CD14-positive monocyte (primary cell): ENCODE measurements around the gene PLD1. TPM values are rescaled to one million over a fixed set of nuclear protein-coding genes. Genes with fewer than 3 reads are reported as not detected.

Source experiments
- DNase-seq, 3 donors: peaks; one replicate each; pipeline ENCODE4 v3.0.0-alpha.2; 2011 to 2022
- H2AFZ ChIP-seq: 2 replicates; pipeline ENCODE4 v1.6.0; 2012; ENCODE audit warnings: mild to moderate bottlenecking, low read depth, low read length, inconsistent platforms; ENCODE audit not compliant: insufficient read depth, poor library complexity, severe bottlenecking
- H3K27ac ChIP-seq, 2 donors: 1 replicate in 1 of 2; 2 replicates in 1 of 2; pipeline ENCODE4 v1.5.1; 2012 to 2013; ENCODE audit warnings: low read length in 2 of 2, control low read depth in 1 of 2, inconsistent platforms in 1 of 2, low read depth in 1 of 2, mild to moderate bottlenecking in 1 of 2
- H3K27me3 ChIP-seq, 2 donors: one replicate each; pipeline versions ENCODE4 v1.6.0 to v1.6.1; 2011 to 2013; ENCODE audit warnings: low read length in 2 of 2; ENCODE audit not compliant: control insufficient read depth in 2 of 2, insufficient read depth in 2 of 2
- H3K36me3 ChIP-seq, 2 donors: replicated peaks in 1 of 2; 1 replicate in 1 of 2; 2 replicates in 1 of 2; pipeline versions ENCODE4 v1.5.1 to v1.6.1; 2012 to 2013; ENCODE audit warnings: low read length in 2 of 2, control low read depth in 1 of 2, inconsistent platforms in 1 of 2, mild to moderate bottlenecking in 1 of 2; ENCODE audit not compliant: insufficient read depth in 2 of 2, control insufficient read depth in 1 of 2
- H3K4me1 ChIP-seq, 2 donors: 1 replicate in 1 of 2; 2 replicates in 1 of 2; pipeline versions ENCODE4 v1.5.1 to v1.6.1; 2012 to 2013; ENCODE audit warnings: low read length in 2 of 2, control low read depth in 1 of 2, inconsistent platforms in 1 of 2, mild to moderate bottlenecking in 1 of 2, moderate library complexity in 1 of 2; ENCODE audit not compliant: insufficient read depth in 2 of 2, control insufficient read depth in 1 of 2
- H3K4me2 ChIP-seq: replicated peaks from 2 replicates; pipeline ENCODE3; 2012; ENCODE audit warnings: low read length, moderate library complexity, mild to moderate bottlenecking; ENCODE audit not compliant: poor library complexity, severe bottlenecking; ENCODE audit errors: extremely low read depth
- H3K4me3 ChIP-seq, 3 experiments: fragments of 200-600 bp in 1 of 3; sonication (generic) in 1 of 3; replicated peaks in 1 of 3; 1 replicate in 2 of 3; 2 replicates in 1 of 3; pipeline ENCODE4 v1.5.1; 2011 to 2013; ENCODE audit warnings: low read length in 3 of 3, mild to moderate bottlenecking in 3 of 3, control low read depth in 2 of 3, low read depth in 2 of 3, inconsistent platforms in 1 of 3, moderate library complexity in 1 of 3
- H3K79me2 ChIP-seq: 2 replicates; pipeline ENCODE4 v1.6.0; 2012; ENCODE audit warnings: mild to moderate bottlenecking, control low read depth, inconsistent platforms, low read length, moderate library complexity; ENCODE audit not compliant: insufficient read depth
- H3K9ac ChIP-seq: 2 replicates; pipeline ENCODE4 v1.6.0; 2017; ENCODE audit warnings: low read length, mild to moderate bottlenecking; ENCODE audit not compliant: insufficient read depth, poor library complexity, severe bottlenecking
- H3K9me3 ChIP-seq, 2 donors: replicated peaks in 1 of 2; 1 replicate in 1 of 2; 2 replicates in 1 of 2; pipeline versions ENCODE4 v1.5.1 to v1.6.1; 2012 to 2013; ENCODE audit warnings: low read length in 2 of 2, control low read depth in 1 of 2; ENCODE audit not compliant: control insufficient read depth in 1 of 2, insufficient read depth in 1 of 2
- H4K20me1 ChIP-seq: 2 replicates; pipeline ENCODE4 v1.6.0; 2012; ENCODE audit warnings: mild to moderate bottlenecking, low read length, control low read depth, moderate library complexity; ENCODE audit not compliant: insufficient read depth
- H3K27ac Mint-ChIP-seq, 7 donors: one replicate each; pipeline ENCODE4 v1.8.0; 2020; ENCODE audit warnings: mild to moderate bottlenecking in 7 of 7, mixed read lengths in 7 of 7, moderate library complexity in 6 of 7, inconsistent platforms in 2 of 7
- H3K27me3 Mint-ChIP-seq, 3 donors: one replicate each; pipeline ENCODE4 v1.8.0; 2021 to 2022; ENCODE audit warnings: low read depth in 3 of 3, mild to moderate bottlenecking in 3 of 3, mixed read lengths in 3 of 3, moderate library complexity in 3 of 3, inconsistent platforms in 1 of 3
- H3K36me3 Mint-ChIP-seq, 2 donors: one replicate each; pipeline ENCODE4 v1.8.0; 2020; ENCODE audit warnings: mixed read lengths in 2 of 2, inconsistent platforms in 1 of 2, mild to moderate bottlenecking in 1 of 2
- H3K4me1 Mint-ChIP-seq: one replicate; pipeline ENCODE4 v1.8.0; 2020; ENCODE audit warnings: mild to moderate bottlenecking, mixed read lengths
- H3K4me3 Mint-ChIP-seq, 2 donors: one replicate each; pipeline ENCODE4 v1.8.0; 2020; ENCODE audit warnings: mild to moderate bottlenecking in 2 of 2, mixed read lengths in 2 of 2, moderate library complexity in 1 of 2
- H3K9me3 Mint-ChIP-seq, 7 donors: one replicate each; pipeline ENCODE4 v1.8.0; 2020 to 2022; ENCODE audit warnings: mixed read lengths in 7 of 7, mild to moderate bottlenecking in 6 of 7, moderate library complexity in 6 of 7, inconsistent platforms in 2 of 7
- CTCF ChIP-seq: fragments of 200-600 bp; IDR thresholded peaks from one replicate; pipeline ENCODE4 v1.8.0; 2022; ENCODE audit warnings: antibody characterized with exemption, mild to moderate bottlenecking
- WGBS: methylation state at CpG from one replicate; pipeline ENCODE4 v1.1.5; 2013; ENCODE audit warnings: missing lambda C conversion rate; ENCODE audit not compliant: insufficient coverage; 5-methylcytosine and 5-hydroxymethylcytosine counted together
- intact Hi-C, 2 donors: fragments of 100-400 bp; cut with micrococcal nuclease; formaldehyde crosslinking; loops; one replicate each; pipeline versions ENCODE4 v1.15.0 to v1.15.1; 2023
- polyA plus RNA-seq, 3 donors: library from polyadenylated mRNA; depleted of rRNA in 1 of 3; unstranded in 2 of 3; stranded (reverse) in 1 of 3; fragments of 300-500 nt in 2 of 3; fragments of >200 nt in 1 of 3; fragmentation: Illumina TruSeq in 2 of 3; gene quantifications; 1 replicate in 2 of 3; 2 replicates in 1 of 3; pipeline ENCODE4 v1.2.3, GENCODE V29; 2012 to 2021

Gene PLD1
- polyA plus RNA-seq, 3 donors: 5.1 to 7.9 (median 5.8) TPM

DNA sequence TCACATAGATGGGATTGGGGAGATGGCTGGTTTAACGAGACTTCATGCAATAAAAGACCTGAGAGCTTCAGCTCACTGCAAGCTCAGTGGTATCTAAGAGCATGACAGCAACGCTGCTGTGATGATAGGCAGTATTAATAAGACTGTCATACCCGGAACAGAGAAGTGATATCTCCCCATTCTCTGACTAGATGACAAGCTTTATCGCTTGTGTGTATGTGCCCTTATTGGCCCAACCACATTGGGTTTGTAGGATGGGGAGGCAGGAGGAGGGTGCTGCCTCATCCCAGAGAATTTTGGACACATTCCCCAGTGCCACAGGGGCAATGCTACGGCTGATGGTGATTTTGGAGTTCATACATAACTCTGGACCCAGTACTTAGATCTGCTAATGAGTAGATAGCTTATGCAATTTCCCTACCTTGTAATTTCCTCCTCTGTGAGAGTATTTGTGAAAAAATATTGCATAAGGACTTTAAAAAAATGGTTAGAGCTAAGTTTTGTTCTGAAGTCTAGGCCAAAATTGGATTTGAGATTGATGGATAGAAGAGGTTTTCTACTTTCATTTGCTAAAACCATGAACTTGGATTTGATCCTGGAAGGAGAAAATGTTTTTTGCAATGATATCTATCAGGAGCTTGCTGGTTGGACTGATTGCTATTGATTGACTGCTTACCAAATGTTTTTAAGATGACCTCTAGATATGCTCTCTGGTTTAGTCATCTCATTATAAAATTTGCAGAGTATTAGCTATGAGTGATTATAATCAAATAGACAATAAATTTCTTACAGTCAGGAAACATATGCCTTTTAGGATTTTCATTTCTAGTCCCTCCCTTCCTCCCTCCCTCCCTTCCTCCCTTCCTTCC, 18.9 kb upstream of the PLD1 start:
- no peaks in the 10 kb centered on the region for H3K36me3 ChIP-seq
- H3K4me1 ChIP-seq: peaks cover 45 to 52% of the 10 kb centered on the region in 2 donors
- no peaks in the 10 kb centered on the region for H4K20me1 ChIP-seq
- H2AFZ ChIP-seq: peak overlapping the region; percentile 46
- peak overlapping the region in 2 of 3 experiments; percentile 50 to 58 for H3K4me3 ChIP-seq
- peak overlapping the region; percentile 63 for H3K4me2 ChIP-seq
- intact Hi-C loops: no loop called here
- WGBS: no CpG with 5 or more reads among the region's 5 CpGs
- no peaks in the 10 kb centered on the region for H3K9me3 ChIP-seq
- H3K27me3 Mint-ChIP-seq: peaks cover 0 to 2% (median 0%) of the 10 kb centered on the region in 3 donors
- H3K27ac Mint-ChIP-seq: peak overlapping the region; percentile 94 to 99 (median 99)
- H3K79me2 ChIP-seq: no peaks in the 10 kb centered on the region
- H3K4me3 Mint-ChIP-seq: peak overlapping the region; percentile 70 to 89
- peak overlapping the region; percentile 42 for H3K9ac ChIP-seq
- H3K27ac ChIP-seq: peak overlapping the region; percentile 87
- DNase-seq: peak; percentile 59 to 80 (median 80)
- H3K4me1 Mint-ChIP-seq: peaks cover 53% of the 10 kb centered on the region
- H3K36me3 Mint-ChIP-seq: no peaks in the 10 kb centered on the region
- H3K27me3 ChIP-seq: no peaks in the 10 kb centered on the region
- H3K9me3 Mint-ChIP-seq: no peaks in the 10 kb centered on the region
- TF ChIP-seq CTCF: no peak

DNA sequence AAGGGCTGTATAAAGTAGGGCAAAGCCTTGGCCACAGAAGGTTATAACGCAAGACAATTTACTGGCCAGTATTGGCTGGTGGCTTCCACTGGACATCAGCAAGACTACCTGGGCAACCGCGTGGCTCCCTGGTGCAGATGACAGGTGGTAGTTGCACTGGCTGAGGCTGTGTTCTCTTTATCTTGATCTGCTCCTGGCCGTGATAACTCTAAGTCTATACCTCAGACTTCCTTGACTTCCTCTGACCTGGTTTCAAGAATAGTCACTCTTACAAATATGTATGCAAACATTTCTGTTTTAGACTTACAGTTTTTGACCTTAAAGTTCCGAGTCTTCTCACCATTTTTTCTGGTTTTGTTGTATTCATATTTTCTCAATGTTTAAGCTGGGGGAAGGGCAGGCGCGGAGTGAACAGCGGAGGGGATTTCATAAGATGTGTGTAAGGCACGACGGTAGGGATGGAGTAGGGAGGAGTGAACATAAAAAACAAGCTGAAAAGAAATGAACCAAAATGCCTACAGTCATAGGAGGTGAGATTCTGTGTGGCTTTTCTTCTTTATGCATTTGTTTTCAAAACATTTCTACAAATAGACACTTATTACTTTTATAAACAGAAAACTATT, 17.7 kb upstream of the PLD1 start:
- no peaks in the 10 kb centered on the region for H3K9me3 Mint-ChIP-seq
- peak overlapping the region in 1 of 3 experiments; percentile 33 for H3K4me3 ChIP-seq
- peak overlapping the region; percentile 63 for H3K4me2 ChIP-seq
- H3K27me3 Mint-ChIP-seq: peaks cover 0 to 2% (median 0%) of the 10 kb centered on the region in 3 donors
- TF ChIP-seq CTCF: no peak
- H3K27ac ChIP-seq: peak overlapping the region in 1 of 2 donors; percentile 87
- no peaks in the 10 kb centered on the region for H3K36me3 ChIP-seq
- 0% methylated on average over 2 of the region's 10 CpGs for WGBS
- H3K79me2 ChIP-seq: no peaks in the 10 kb centered on the region
- H3K27ac Mint-ChIP-seq: peak overlapping the region; percentile 75 to 99 (median 94)
- H3K4me1 Mint-ChIP-seq: peaks cover 62% of the 10 kb centered on the region
- no peak overlapping the region for H3K9ac ChIP-seq
- no peaks in the 10 kb centered on the region for H3K9me3 ChIP-seq
- H3K27me3 ChIP-seq: no peaks in the 10 kb centered on the region
- DNase-seq: peak in 1 of 3 donors; percentile 44
- H4K20me1 ChIP-seq: no peaks in the 10 kb centered on the region
- peak overlapping the region; percentile 60 for H2AFZ ChIP-seq
- intact Hi-C loops: no loop called here
- H3K4me1 ChIP-seq: peaks cover 51 to 56% of the 10 kb centered on the region in 2 donors
- no peaks in the 10 kb centered on the region for H3K36me3 Mint-ChIP-seq
- peak overlapping the region; percentile 48 to 71 for H3K4me3 Mint-ChIP-seq
